Esophagus squamous epithelium (tissue), 5 donors: Measurements from ENCODE around the gene KSR2. TPM values are rescaled to one million over a fixed set of nuclear protein-coding genes. Genes with fewer than 3 reads are reported as not detected.

Experiments
- DNase-seq: peaks from one replicate; lab custom pipeline; 2025; lab: John Stamatoyannopoulos, UW
- H3K27ac ChIP-seq, 4 donors: fragments of 200-600 bp; sonication (generic); one replicate each; pipeline ENCODE4 v1.5.1; 2016 to 2019; ENCODE audit warnings: mild to moderate bottlenecking in 1 of 4
- H3K27me3 ChIP-seq, 4 donors: fragments of 200-600 bp; sonication (generic); 1 replicate in 3 of 4; 2 replicates in 1 of 4; pipeline versions ENCODE4 v1.5.1 to v1.6.0; 2017 to 2021; ENCODE audit warnings: antibody characterized with exemption in 1 of 4
- H3K36me3 ChIP-seq, 3 donors: fragments of 200-600 bp; sonication (generic); one replicate each; pipeline ENCODE4 v1.5.1; 2016 to 2019
- H3K4me1 ChIP-seq, 3 donors: fragments of 200-600 bp; sonication (generic); one replicate each; pipeline ENCODE4 v1.5.1; 2017 to 2019
- H3K4me3 ChIP-seq, 4 donors: fragments of 200-600 bp; sonication (generic); 1 replicate in 3 of 4; 2 replicates in 1 of 4; pipeline ENCODE4 v1.5.1; 2016 to 2019; ENCODE audit warnings: mild to moderate bottlenecking in 2 of 4, moderate library complexity in 1 of 4
- H3K9me3 ChIP-seq, 3 donors: fragments of 200-600 bp; sonication (generic); one replicate each; pipeline ENCODE4 v1.5.1; 2016 to 2019
- POLR2A ChIP-seq, 4 donors: fragments of 450-650 bp; IDR thresholded peaks; one replicate each; pipeline ENCODE4 v1.6.1; 2017; ENCODE audit warnings: antibody characterized with exemption in 4 of 4, mild to moderate bottlenecking in 4 of 4, moderate library complexity in 3 of 4
- WGBS, 2 donors: methylation state at CpG; one replicate each; pipeline ENCODE4 v1.1.5; 2018; 5-methylcytosine and 5-hydroxymethylcytosine counted together
- intact Hi-C: fragments of 100-400 bp; cut with DNase I; formaldehyde crosslinking; loops from one replicate; pipeline ENCODE4 v1.15.0; 2022
- total RNA-seq, 4 donors: library from RNA; depleted of rRNA; stranded (reverse); fragments of >200 nt; gene quantifications; one replicate each; pipeline ENCODE4 v1.1.0, GENCODE V29; 2016
- TF ChIP-seq, protein P1 (sequence below), 6 experiments: fragments of 450-650 bp in 4 of 6; fragments of 200-600 bp in 2 of 6; sonication (generic) in 2 of 6; IDR thresholded peaks; one replicate each; pipeline ENCODE4 v1.5.1; 2016 to 2019; ENCODE audit warnings: antibody characterized with exemption in 6 of 6, mild to moderate bottlenecking in 4 of 6, moderate library complexity in 4 of 6
- donor health status: DM: yes; HTN: yes; CAD: no.

KSR2 gene
- total RNA-seq, 4 donors from 2014 or later = under 0.01 to 0.13 (median 0.03) TPM

GRCh38 chr12:117921929-117922777 is 46.6 kb downstream of the KSR2 start:
- Histone ChIP-seq H3K27ac (no peak overlapping the region), H3K27me3 (no peaks in the 10 kb centered on the region), H3K4me1 (no peaks in the 10 kb centered on the region), H3K9me3 (no peaks in the 10 kb centered on the region), H3K4me3 (no peak overlapping the region), H3K36me3 (no peaks in the 10 kb centered on the region)
- WGBS, 2 donors = 46 to 58% methylated on average over 6 of the region's 6 CpGs
- no peak for DNase-seq
- intact Hi-C loops = no loop called here
- no peak for TF ChIP-seq POLR2A (IDR thresholded peaks at IDR 0.05)

DNA sequence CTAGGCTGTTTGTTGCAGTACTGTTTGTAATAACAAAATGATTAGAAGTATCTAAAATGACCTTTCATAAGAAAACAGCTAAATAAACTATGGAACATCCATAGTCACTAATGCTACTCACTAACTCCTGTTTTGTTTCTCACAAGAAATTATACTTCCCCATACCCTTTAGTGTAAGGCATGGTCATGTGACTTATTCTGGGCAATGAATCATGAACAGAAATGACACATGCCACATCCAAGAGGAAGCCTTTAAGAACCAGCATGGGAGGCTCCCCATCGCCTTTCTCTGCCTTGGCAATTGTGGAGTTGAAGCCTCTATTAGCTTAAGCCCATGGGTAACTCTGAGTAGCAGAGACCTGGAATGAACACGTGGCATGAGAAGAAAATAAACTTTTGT is 49.3 kb downstream of the KSR2 start:
- H3K36me3 ChIP-seq = no peaks in the 10 kb centered on the region
- no peak for TF ChIP-seq POLR2A (IDR thresholded peaks at IDR 0.05)
- TF ChIP-seq, protein P1, sequence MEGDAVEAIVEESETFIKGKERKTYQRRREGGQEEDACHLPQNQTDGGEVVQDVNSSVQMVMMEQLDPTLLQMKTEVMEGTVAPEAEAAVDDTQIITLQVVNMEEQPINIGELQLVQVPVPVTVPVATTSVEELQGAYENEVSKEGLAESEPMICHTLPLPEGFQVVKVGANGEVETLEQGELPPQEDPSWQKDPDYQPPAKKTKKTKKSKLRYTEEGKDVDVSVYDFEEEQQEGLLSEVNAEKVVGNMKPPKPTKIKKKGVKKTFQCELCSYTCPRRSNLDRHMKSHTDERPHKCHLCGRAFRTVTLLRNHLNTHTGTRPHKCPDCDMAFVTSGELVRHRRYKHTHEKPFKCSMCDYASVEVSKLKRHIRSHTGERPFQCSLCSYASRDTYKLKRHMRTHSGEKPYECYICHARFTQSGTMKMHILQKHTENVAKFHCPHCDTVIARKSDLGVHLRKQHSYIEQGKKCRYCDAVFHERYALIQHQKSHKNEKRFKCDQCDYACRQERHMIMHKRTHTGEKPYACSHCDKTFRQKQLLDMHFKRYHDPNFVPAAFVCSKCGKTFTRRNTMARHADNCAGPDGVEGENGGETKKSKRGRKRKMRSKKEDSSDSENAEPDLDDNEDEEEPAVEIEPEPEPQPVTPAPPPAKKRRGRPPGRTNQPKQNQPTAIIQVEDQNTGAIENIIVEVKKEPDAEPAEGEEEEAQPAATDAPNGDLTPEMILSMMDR (IDR thresholded peaks at IDR 0.05) = no peak
- intact Hi-C loops = no loop called here
- no peak overlapping the region for H3K27ac ChIP-seq
- no peak overlapping the region for H3K4me3 ChIP-seq
- WGBS, 2 donors = 57 to 59% methylated on average over 2 of the region's 2 CpGs
- no peaks in the 10 kb centered on the region for H3K4me1 ChIP-seq
- H3K27me3 ChIP-seq = no peaks in the 10 kb centered on the region
- H3K9me3 ChIP-seq = no peaks in the 10 kb centered on the region
- DNase-seq = no peak

GRCh38 chr12:117914686-117915085 is 54.1 kb downstream of the KSR2 start:
- 90 to 98% methylated on average over 3 to 4 of the region's 4 CpGs for WGBS, 2 donors
- H3K9me3 ChIP-seq = peaks cover 0 to 4% (median 0%) of the 10 kb centered on the region in 3 donors
- TF ChIP-seq, protein P1 (IDR thresholded peaks at IDR 0.05) = no peak
- TF ChIP-seq POLR2A (IDR thresholded peaks at IDR 0.05) = no peak
- no peaks in the 10 kb centered on the region for H3K36me3 ChIP-seq
- no peak for DNase-seq
- no peaks in the 10 kb centered on the region for H3K27me3 ChIP-seq
- no peak overlapping the region for H3K27ac ChIP-seq
- no peaks in the 10 kb centered on the region for H3K4me1 ChIP-seq
- no peak overlapping the region for H3K4me3 ChIP-seq
- intact Hi-C loops = no loop called here

DNA sequence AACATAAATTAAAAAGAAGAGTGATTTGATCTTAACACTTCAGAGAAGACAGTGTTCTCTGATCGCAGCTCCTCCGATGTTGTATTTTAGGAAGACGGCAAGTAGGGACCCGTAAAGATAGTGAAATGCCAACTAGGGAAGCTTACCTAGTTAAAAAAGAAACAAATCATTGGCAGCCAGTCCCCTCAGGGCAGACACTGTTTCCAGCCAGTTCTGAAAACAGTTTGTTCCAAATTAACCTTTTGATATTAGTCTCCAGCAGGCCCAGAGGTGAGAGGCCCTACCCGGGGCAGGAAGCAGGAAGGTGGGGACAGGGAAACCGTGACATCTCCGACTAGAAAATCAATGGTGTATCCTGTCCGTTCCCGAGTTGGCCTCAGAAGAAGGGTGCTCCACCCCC is 56.0 kb downstream of the KSR2 start:
- Histone ChIP-seq H3K4me3 (no peak overlapping the region), H3K36me3 (no peaks in the 10 kb centered on the region), H3K27ac (peak overlapping the region in 1 of 4 donors; percentile 11), H3K27me3 (no peaks in the 10 kb centered on the region), H3K4me1 (peaks cover 0 to under 1% (median 0%) of the 10 kb centered on the region in 3 donors), H3K9me3 (peaks cover 0 to 4% (median 0%) of the 10 kb centered on the region in 3 donors)
- WGBS, 2 donors = 30 to 47% methylated on average over 8 to 9 of the region's 9 CpGs
- TF ChIP-seq, protein P1 (IDR thresholded peaks at IDR 0.05) = no peak
- TF ChIP-seq POLR2A (IDR thresholded peaks at IDR 0.05) = no peak
- DNase-seq = no peak
- intact Hi-C loops = no loop called here

- Histone ChIP-seq H3K36me3 (no peaks in the 10 kb centered on the region), H3K9me3 (peaks cover 0 to 4% (median 0%) of the 10 kb centered on the region in 3 donors), H3K4me1 (peaks cover 0 to 4% (median 0%) of the 10 kb centered on the region in 3 donors), H3K27me3 (no peaks in the 10 kb centered on the region), H3K27ac (no peak overlapping the region), H3K4me3 (no peak overlapping the region)
- no peak for DNase-seq
- TF ChIP-seq POLR2A (IDR thresholded peaks at IDR 0.05) = no peak
- TF ChIP-seq, protein P1 (IDR thresholded peaks at IDR 0.05) = no peak
- intact Hi-C loops = no loop called here
- 77 to 84% methylated on average over 5 of the region's 5 CpGs for WGBS, 2 donors
Observed at GRCh38 chr12:117908411-117908810, 60.4 kb downstream of the KSR2 start.
